GM12865 (cell line): ENCODE results near the gene PTP4A2.

Source experiments
- DNase-seq: peaks from one replicate; pipeline ENCODE4 v3.0.0; 2010; ENCODE audit warnings: low read depth
- H3K4me3 ChIP-seq: 2 replicates; pipeline ENCODE4 v1.5.1; 2011; ENCODE audit warnings: mild to moderate bottlenecking, low read depth, low read length, control low read depth
- TF ChIP-seq, protein P1 (sequence below): IDR thresholded peaks from 2 replicates; pipeline ENCODE4 v1.5.1; 2011; ENCODE audit warnings: low read length, control low read depth, low read depth, inconsistent platforms; ENCODE audit not compliant: insufficient read depth; ENCODE audit errors: missing control alignments

The PTP4A2 gene

DNA sequence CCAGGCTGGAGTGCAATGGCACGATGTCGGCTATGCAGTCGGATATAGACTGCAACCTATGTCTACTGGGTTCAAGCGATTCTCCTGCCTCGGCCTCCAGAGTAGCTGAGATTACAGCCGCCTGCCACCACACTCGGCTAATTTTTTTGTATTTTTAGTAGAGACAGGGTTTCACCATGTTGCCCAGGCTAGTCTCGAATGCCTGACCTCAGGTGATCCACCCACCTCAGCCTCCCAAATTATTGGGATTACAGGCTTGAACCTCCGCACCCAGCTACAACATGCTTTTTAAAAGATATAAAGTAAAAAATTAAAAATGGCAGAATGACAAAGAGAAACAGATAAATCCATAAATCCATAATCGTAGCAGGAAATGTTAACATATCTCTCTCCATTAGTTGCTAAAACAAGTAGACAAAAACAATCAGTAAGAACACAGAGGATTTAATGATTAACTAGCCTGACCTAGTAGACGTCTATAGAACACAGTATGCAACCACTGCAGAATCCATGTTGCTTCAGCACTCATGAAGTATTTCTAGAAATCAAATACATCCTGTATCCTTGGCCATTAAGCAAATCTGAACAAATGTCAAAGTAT is 62.4 kb downstream of the PTP4A2 start:
- TF ChIP-seq, protein P1, sequence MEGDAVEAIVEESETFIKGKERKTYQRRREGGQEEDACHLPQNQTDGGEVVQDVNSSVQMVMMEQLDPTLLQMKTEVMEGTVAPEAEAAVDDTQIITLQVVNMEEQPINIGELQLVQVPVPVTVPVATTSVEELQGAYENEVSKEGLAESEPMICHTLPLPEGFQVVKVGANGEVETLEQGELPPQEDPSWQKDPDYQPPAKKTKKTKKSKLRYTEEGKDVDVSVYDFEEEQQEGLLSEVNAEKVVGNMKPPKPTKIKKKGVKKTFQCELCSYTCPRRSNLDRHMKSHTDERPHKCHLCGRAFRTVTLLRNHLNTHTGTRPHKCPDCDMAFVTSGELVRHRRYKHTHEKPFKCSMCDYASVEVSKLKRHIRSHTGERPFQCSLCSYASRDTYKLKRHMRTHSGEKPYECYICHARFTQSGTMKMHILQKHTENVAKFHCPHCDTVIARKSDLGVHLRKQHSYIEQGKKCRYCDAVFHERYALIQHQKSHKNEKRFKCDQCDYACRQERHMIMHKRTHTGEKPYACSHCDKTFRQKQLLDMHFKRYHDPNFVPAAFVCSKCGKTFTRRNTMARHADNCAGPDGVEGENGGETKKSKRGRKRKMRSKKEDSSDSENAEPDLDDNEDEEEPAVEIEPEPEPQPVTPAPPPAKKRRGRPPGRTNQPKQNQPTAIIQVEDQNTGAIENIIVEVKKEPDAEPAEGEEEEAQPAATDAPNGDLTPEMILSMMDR = no peak
- no peak for DNase-seq
- H3K4me3 ChIP-seq = no peak overlapping the region

DNA sequence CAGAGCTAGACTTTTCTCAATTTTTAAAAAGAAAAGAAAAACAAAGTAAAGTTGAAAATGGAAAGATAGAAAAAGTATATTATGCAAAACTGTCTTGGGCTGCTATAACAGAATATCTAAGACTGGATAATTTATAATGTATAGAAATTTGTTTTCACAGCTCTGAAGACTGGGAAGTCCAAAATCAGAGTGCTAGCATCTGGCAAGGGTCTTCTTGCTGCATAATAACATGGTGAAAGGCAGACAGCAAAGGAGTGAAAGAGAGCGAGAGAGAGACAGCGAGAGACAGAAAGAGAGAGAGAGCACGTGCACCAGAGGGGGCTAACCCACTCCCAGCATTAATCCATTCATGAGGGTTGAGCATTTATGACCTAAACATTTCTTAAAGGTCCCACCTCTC is 63.2 kb downstream of the PTP4A2 start:
- H3K4me3 ChIP-seq = no peak overlapping the region
- DNase-seq = no peak
- TF ChIP-seq, protein P1 = no peak

DNA sequence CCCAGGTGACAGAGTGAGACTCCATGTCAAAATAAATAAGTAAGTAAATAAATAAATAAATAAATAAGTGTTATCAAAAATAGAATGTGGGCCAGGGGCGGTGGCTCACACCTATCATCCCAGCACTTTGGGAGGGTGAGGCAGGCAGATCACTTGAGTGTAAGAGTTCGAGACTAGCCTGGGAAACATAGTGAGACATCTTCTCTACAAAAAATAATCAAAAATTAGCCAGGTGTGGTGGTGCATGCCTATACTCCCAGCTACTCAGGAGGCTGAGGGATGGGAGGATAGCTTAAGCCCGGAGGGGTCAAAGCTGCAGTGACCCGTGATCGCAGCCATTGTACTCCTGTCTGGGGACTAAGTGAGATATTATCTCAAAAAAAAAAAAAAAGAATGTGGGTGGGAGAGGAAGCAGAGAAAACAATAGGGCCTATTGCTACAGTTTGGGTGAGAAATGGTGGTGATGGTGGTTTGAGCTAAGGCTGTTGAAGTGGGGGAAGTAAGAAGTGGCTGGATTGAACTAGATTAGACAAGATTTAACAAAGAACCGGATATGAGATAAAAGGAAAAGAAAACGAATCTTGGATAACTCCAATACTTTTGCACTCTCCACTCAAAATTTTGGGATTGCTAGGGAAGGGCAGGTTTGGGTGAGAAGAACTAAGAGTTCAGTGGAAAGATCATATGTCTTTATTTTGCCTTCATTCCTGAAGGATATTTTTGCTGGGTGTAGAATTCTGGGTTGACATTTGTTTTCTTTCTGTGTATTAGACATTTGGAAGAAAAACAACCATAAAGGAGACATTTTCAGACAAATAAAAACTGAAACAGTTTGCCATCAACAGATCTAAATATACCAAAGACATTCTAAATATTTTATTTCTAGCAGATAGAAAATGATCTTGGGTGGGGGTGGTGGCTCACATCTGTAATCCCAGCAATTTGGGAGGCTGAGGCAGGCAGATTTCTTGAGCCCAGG is 65.2 kb downstream of the PTP4A2 start:
- no peak for DNase-seq
- no peak overlapping the region for H3K4me3 ChIP-seq
- TF ChIP-seq, protein P1 = no peak

DNA sequence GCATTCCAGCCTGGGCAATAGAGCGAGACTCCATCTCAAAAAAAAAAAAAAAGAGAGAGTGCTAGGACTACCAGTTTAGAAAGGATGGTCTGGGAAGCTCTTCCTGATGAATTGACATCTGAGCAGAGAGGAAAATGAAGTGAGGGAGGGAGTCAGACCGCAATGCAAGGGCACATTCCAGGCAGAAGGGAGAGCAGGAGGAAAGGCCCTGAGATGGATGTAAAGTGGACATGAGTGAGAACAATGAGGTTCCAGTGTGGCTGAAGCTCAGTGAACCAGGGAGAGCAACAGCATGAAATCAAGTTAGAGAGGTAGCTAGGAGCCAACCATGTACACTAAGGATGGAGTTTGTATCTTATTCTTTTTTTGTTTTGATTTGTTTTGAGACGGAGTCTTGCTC is 66.5 kb downstream of the PTP4A2 start:
- no peak for DNase-seq
- TF ChIP-seq, protein P1 = no peak
- no peak overlapping the region for H3K4me3 ChIP-seq

DNA sequence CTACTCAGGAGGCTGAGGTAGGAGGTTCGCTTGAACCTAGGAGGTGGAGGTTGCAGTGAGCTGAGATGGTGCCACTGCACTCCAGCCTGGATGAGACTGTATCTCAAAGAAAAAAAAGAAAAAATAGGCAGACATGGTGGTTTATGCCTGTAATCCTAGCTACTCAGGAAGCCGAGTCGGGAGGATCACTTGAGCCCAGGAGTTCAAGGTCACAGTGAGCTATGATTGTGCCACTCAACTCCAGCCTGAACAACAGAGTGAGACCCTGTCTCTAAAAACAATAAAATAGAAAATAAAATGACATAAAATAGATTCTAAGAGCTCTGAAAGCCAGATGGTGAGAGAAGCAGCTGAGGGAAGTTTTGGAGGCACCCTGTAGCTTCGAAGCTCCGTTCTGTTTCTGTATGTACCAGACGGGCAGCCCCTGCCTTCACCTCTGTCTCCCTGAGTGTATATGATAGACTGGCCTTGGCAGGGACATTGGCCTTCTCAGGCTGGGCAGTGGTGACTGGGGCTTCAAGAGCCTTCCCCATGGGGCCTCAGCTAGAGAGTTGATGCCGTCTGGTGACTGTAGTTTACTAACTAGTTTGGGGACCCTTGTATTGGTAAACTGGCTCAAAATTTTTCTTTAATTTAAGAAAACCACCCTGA is 68.0 kb downstream of the PTP4A2 start:
- no peak for DNase-seq
- no peak overlapping the region for H3K4me3 ChIP-seq
- TF ChIP-seq, protein P1 = no peak

DNA sequence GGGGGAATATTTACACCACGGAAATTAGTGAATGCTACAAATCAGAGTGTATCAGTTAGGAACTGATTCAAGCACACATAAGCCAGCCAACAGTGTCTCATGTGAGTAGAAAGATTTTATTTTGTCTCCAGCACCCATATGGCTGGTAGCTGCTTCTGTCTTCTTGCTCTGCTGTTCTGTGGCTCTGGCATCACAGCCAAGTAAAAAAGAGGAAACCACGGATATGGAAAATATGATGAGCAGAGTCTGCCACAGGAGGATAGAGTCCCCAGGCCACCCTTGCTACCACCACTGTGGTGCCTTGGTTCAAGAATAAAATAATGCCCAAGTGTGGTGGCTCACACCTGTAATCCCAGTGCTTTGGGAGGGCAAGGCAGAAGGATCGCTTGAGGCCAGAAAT is 68.7 kb downstream of the PTP4A2 start:
- DNase-seq = no peak
- H3K4me3 ChIP-seq = no peak overlapping the region
- TF ChIP-seq, protein P1 = no peak
